Neural progenitor cell (in vitro differentiated cells): ENCODE data around the gene PEMT.

ENCODE experiments used
- EZH2 ChIP-seq: fragments of 200-600 bp; sonication (generic); IDR thresholded peaks from 2 replicates; pipeline ENCODE4 v1.6.1; 2017; ENCODE audit warnings: antibody characterized with exemption, mild to moderate bottlenecking, moderate library complexity
- TF ChIP-seq, protein P1 (sequence below): fragments of 200-600 bp; sonication (generic); IDR thresholded peaks from 2 replicates; pipeline ENCODE4 v1.5.1; 2017; ENCODE audit warnings: antibody characterized with exemption, mild to moderate bottlenecking

DNA sequence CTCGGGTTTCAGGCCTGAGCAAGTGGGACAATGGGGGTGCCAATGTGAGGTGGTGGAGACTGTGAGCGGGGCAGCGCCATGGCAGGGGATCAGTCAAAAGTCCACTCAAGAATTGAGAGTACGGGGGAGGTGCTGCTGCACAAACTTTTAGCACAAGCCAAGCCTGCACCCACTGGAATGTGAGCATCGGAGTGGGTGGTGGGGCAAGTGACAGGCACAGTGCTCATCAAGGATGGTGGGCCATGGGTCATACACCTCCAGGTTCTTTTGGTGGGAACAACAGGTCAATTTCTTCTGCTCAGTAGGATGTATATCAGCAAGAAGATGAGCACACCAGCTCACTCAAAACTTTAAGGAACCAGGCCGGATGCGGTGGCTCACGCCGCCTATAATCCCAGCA, 32.4 kb upstream of the PEMT start:
- TF ChIP-seq, protein P1, sequence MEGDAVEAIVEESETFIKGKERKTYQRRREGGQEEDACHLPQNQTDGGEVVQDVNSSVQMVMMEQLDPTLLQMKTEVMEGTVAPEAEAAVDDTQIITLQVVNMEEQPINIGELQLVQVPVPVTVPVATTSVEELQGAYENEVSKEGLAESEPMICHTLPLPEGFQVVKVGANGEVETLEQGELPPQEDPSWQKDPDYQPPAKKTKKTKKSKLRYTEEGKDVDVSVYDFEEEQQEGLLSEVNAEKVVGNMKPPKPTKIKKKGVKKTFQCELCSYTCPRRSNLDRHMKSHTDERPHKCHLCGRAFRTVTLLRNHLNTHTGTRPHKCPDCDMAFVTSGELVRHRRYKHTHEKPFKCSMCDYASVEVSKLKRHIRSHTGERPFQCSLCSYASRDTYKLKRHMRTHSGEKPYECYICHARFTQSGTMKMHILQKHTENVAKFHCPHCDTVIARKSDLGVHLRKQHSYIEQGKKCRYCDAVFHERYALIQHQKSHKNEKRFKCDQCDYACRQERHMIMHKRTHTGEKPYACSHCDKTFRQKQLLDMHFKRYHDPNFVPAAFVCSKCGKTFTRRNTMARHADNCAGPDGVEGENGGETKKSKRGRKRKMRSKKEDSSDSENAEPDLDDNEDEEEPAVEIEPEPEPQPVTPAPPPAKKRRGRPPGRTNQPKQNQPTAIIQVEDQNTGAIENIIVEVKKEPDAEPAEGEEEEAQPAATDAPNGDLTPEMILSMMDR, result no peak
- TF ChIP-seq EZH2, result no peak
